Activated CD4-positive, alpha-beta T cell treated with anti-CD3 and anti-CD28 coated beads, Interleukin-10, Interleukin-2, amounts not matched to agents 100 ng/mL and 50 ng/mL, durations not matched to agents 16 hours and 8 hours (primary cell): ENCODE measurements around the gene RPL3.
A peak's percentile ranks its signal among the peaks of the same experiment; 100 is the strongest.

Experiments
- DNase-seq: peaks from one replicate; pipeline ENCODE4 v3.0.0-alpha.2; 2020

RPL3 gene

GRCh38 chr22:39316440-39317083 lies 2.9 kb downstream of the RPL3 start:
- peak; percentile 85 for DNase-seq

- DNase-seq: no peak
These were observed 4.0 kb downstream of the RPL3 start for GRCh38 chr22:39315389-39315788.

GRCh38 chr22:39314251-39314971 lies 5.0 kb downstream of the RPL3 start:
- DNase-seq: no peak

- DNase-seq: no peak
These were observed 6.0 kb downstream of the RPL3 start for GRCh38 chr22:39313258-39314001.

- no peak for DNase-seq
These were observed 7.0 kb downstream of the RPL3 start for GRCh38 chr22:39312410-39312809.

GRCh38 chr22:39311592-39312400 lies 7.6 kb downstream of the RPL3 start:
- no peak for DNase-seq

GRCh38 chr22:39309881-39310714 lies 9.3 kb downstream of the RPL3 start:
- DNase-seq: no peak

GRCh38 chr22:39309364-39309861 lies 10.0 kb downstream of the RPL3 start:
- DNase-seq: no peak

- DNase-seq: no peak
These were observed 10.6 kb downstream of the RPL3 start for GRCh38 chr22:39308614-39309363.

- peak; percentile 56 for DNase-seq
These were observed 12.7 kb downstream of the RPL3 start for GRCh38 chr22:39306456-39307361.

GRCh38 chr22:39303892-39304671 lies 15.3 kb downstream of the RPL3 start:
- DNase-seq: no peak

GRCh38 chr22:39303358-39303757 lies 16.1 kb downstream of the RPL3 start:
- DNase-seq: no peak

GRCh38 chr22:39302431-39302960 lies 16.9 kb downstream of the RPL3 start:
- DNase-seq: no peak

- no peak for DNase-seq
These were observed 17.5 kb downstream of the RPL3 start for GRCh38 chr22:39301926-39302325.

- DNase-seq: no peak
These were observed 18.3 kb downstream of the RPL3 start for GRCh38 chr22:39301108-39301507.

- no peak for DNase-seq
These were observed 19.1 kb downstream of the RPL3 start for GRCh38 chr22:39300186-39300830.

GRCh38 chr22:39299829-39300178 lies 19.6 kb downstream of the RPL3 start:
- DNase-seq: no peak

GRCh38 chr22:39298241-39298987 lies 21.0 kb downstream of the RPL3 start:
- no peak for DNase-seq
